Renal cortical epithelial cell (primary cell): ENCODE data around the gene GPD1. TPM values are rescaled to one million over a fixed set of nuclear protein-coding genes. Genes with fewer than 3 reads are reported as not detected.
"Not testable (repeated sequence)": the region's sequence is repeated elsewhere in the genome, so short reads cannot be mapped to it uniquely, and the experiment has no call there.

Source experiments
- DNase-seq: peaks from one replicate; pipeline ENCODE4 v3.0.0-alpha.2; 2011; ENCODE audit warnings: low read depth
- total RNA-seq: library from RNA; depleted of rRNA; stranded (reverse); fragments of >200 nt; gene quantifications from 2 replicates; pipeline ENCODE4 v1.2.3, GENCODE V29; 2014

Gene GPD1
- total RNA-seq, 1 donor from 2014 or later: 0.70 TPM

DNA sequence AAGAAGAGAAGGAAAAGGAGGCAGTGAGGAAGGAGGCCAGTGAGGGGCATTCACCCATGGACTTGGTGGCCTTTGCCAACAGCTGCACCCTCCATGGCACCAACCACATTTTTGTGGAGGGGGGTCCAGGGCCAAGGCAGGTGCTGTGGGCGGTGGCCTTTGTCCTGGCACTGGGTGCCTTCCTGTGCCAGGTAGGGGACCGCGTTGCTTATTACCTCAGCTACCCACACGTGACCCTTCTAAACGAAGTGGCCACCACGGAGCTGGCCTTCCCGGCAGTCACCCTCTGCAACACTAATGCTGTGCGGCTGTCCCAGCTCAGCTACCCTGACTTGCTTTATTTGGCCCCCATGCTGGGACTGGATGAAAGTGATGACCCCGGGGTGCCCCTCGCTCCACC lies 30.1 kb upstream of the GPD1 start:
- DNase-seq: no peak

DNA sequence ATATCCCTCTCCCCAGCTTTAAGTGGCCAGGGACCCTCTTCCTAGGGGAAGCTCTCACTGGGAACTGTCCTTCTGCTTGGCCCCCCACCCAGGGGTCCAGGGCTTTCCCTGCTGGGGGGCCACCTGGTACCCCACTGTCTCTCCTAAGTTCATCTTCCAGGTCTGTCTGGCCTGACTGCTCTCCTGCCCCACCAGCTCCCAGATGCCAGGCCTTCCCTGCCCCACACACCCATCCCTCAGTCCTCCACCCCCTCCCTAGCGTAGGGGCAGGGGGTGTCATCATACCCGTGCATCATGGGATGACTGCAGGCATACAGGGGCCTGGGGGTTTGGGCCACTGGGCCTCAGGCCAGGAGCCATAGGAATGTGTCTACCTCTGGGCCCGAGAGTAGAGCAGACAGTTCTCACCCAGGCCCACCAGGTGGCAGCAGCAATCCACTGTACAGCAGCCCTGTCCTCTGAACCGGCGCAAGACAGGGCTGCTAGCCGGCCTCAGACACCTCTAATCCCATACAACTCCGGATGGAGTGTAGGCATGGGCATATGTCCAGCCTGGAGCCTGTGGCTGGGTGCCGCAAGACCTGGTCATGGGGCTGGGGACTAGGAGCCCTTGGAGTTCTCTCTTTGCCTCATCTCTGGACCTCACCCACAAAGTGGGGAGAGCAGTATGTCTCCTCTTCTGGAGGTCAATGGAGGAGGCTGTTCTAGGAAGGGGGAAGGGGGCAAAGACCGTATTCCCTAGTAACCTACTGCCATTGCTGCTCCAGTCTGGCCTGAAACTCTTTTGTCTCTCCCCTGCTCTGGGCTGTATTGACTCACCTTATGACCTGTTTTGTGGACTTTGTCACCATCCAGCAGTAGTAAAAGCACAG lies 28.6 kb upstream of the GPD1 start:
- DNase-seq: peak; percentile 60

DNA sequence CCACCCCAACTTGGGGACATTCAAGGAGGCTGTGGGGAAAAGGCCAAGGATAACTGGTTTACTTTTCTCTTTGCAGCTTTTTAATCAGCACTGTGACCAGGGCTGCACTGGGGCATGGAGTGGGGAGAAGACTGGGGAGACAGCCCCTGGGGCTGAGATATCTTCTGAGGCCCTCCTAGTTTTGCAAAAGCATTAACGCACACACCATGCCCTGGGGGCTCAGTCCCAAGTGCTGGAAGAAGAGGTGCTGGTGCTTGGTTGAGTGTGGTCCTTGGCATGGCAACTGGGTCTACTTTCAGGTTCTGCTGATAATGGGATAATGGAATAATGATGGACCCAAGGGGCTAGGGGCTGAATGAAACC lies 28.0 kb upstream of the GPD1 start:
- no peak for DNase-seq

DNA sequence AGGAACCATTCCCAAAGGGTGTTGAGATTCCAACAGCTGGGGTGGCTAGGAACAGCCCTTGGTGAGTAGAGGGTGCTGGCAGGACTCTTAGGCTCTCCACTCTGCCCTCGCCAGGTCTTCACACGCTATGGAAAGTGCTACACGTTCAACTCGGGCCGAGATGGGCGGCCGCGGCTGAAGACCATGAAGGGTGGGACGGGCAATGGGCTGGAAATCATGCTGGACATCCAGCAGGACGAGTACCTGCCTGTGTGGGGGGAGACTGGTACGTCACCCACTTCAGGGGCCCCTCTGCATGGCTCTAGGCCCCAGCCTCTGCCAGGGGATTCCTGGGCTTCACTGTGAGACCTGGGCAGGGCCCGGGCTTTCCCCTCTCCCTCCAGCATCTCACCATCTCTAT lies 26.7 kb upstream of the GPD1 start:
- no peak for DNase-seq

DNA sequence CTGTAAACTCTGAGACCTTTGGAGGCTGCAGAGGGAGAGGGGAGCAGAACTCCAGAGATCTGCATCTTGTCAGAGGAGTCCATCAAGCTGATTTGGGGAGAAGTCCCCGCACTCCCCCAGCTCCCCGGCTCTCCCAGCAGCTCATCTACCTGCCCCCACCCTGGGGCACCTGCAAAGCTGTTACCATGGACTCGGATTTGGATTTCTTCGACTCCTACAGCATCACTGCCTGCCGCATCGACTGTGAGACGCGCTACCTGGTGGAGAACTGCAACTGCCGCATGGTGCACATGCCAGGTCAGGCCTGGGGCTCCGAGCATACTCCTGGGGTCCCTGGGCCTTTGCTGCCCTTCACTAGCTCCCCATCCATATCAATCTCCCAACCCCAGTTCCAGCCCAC lies 25.5 kb upstream of the GPD1 start:
- no peak for DNase-seq

DNA sequence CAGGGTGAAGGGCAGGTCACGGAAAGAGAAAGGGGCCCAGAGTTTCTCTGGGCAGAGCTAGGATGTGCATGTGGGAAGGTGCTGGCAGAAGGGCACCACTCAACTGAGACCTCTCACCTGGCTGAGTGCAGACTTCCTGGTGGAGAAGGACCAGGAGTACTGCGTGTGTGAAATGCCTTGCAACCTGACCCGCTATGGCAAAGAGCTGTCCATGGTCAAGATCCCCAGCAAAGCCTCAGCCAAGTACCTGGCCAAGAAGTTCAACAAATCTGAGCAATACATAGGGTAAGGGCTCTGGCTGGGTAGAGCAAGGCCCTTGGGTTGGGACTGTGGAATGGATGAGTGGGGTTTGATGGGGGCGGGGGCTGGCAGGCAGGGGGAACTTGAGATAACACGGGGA lies 24.0 kb upstream of the GPD1 start:
- no peak for DNase-seq

DNA sequence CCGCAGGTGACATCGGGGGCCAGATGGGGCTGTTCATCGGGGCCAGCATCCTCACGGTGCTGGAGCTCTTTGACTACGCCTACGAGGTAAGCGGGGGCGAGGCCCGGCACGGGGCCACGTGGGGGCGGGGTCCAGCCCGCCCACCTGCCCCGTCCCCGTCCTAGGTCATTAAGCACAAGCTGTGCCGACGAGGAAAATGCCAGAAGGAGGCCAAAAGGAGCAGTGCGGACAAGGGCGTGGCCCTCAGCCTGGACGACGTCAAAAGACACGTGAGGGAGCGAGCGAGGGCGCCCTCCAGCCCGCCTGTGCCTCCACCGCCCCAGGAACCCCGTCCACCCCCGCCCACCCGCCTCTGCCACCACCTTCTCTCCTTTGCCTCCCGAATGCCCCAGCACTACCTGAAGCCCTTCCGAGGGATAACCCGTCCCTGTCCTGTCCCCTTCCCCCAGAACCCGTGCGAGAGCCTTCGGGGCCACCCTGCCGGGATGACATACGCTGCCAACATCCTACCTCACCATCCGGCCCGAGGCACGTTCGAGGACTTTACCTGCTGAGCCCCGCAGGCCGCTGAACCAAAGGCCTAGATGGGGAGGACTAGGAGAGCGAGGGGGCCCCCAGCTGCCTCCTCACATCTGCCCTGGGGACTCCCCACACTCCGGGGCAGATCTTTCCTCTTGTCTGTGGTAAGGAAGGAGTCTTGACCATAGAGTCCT lies 22.6 kb upstream of the GPD1 start:
- no peak for DNase-seq

DNA sequence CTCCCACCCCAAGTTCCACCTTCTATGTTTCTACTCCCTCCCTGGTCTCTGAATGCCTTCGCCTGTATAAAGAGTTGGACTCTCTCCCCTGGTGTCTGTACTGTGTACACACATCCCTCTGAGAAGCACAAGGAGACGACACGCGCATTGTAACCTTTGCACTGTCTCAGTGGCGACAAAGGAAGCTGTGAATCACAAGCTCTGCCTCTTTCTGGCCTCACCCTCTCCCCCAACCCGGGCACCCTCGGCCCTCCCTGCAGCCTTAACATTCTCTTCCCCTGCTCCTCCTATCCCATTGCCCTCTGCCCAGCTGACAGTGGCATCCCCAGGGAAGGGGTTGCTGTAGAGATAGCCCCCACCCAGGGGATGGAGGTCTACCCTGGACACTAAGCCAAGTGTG lies 21.2 kb upstream of the GPD1 start:
- DNase-seq: peak; percentile 43

DNA sequence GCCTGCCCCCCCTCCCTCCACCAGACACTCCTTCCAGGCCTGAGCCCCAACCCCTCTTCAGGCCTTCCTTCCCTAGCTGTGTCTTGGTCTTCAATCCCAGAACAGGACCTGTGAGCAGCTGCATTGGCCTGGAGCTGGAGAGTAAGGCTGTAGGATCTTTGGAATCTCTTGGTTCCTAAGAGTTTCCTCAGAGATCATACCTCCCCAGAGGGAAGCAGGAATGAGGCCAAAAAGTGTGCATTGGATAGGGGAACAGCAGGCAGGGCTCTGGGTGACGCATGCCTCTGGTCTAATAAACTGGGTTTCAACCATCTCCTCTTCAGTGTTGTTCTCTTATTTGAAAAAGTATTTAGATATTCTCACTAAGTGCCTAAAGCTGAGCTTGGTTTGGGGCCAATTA lies 20.5 kb upstream of the GPD1 start:
- DNase-seq: no peak

DNA sequence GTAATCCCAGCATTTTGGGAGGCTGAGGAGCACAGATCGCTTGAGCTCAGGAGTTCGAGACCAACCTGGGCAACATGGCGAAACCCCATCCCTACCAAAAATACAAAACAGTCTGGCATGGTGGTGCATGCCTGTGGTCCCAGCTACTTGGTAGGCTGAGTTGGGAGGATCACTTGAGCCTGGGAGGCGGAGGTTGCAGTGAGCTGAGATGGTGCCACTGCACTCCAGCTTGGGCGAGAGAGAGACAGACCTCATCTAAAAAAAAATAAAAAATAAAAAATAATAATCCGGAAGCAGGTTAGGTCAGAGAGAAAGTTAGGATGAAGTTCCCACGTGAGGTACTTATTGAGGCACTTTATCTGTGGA lies 19.4 kb upstream of the GPD1 start:
- DNase-seq: not testable (repeated sequence)

DNA sequence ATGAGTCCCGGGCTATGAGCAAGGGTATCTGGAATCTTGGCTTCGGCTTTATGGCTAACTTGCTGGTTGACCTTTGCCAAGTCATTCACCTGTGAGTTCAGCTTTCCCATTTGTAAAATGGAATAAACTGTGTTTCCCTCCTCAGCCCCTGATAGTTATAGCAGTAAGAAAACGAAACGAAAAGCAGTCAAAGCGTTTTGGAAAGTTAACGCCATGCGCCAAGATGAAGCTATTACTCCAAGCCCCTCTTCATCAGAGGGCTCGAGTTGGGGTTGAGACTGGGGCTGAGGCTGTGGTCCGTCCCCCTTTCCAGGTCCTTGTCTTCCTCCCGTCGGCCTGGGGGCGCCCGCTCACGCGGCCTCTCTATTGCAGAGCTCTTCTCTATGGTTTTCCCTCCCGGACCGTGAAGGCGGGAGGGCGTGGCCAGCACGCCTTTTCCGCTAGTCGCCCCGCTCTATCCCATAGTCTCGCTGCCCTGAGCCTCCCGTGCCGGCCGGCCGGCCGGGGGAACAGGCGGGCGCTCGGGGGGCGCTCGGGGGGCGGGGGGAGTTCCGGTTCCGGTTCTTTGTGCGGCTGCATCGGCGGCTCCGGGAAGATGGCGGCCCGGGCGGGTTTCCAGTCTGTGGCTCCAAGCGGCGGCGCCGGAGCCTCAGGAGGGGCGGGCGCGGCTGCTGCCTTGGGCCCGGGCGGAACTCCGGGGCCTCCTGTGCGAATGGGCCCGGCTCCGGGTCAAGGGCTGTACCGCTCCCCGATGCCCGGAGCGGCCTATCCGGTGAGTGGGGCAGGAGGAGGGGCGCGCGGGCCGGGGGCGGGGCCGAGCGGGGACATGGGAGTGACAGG lies 18.8 kb upstream of the GPD1 start, which contains the start of gene SMARCD1:
SMARCD1 (plus strand) TSS at position 568 of the 840 bp plus-strand sequence; CDS start at position 596, 28 bp downstream.
- peak; percentile 77 for DNase-seq

DNA sequence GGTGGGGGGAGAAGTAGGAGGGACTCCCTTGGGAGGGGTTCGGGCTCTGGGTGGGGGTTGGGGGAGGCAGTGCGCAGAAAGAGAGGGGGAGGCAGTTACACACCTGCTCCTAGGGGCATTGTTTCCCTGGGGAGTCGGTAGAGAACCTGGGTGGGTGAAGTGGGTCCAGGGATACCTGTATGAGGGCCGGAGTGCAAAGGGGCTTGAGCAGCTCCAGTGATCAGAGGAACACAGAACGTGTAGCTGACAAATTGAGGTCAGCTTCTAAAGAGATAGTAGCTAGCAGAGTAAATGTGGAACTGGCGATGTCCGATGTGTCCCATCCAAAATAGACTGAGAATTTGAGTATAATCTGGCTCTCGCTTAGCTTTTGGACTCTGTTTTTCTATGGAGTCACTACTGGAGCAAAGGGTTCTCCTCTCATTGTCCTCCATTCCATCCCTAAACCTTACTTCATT lies 18.2 kb upstream of the GPD1 start:
- no peak for DNase-seq

DNA sequence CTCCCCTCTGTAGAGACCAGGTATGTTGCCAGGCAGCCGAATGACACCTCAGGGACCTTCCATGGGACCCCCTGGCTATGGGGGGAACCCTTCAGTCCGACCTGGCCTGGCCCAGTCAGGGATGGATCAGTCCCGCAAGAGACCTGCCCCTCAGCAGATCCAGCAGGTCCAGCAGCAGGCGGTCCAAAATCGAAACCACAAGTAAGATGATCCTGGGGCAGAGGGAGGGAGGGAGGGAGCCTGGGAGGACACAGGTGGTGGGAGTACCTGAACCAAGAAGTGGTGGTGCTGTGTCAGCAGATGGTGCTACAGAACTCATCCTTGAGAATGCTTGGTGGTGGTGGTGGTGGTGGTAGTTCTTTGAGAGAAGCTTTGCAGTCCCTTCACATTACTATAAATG lies 17.7 kb upstream of the GPD1 start:
- DNase-seq: no peak

DNA sequence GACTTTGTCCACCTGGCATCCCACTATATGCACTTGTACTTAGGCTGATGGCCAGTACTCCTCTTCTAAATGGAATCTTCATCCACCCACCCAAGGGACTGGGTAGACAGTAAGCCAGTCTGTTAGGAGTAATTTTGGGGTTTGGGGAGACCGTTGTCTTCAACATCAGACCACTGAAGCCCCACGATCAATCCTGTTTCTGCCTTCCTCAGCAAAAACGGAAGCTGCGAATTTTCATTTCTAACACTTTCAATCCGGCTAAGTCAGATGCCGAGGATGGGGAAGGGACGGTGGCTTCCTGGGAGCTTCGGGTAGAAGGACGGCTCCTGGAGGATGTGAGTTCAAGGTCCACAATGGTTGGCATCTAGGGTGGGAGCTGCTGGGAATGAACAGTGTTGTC lies 16.7 kb upstream of the GPD1 start:
- no peak for DNase-seq

DNA sequence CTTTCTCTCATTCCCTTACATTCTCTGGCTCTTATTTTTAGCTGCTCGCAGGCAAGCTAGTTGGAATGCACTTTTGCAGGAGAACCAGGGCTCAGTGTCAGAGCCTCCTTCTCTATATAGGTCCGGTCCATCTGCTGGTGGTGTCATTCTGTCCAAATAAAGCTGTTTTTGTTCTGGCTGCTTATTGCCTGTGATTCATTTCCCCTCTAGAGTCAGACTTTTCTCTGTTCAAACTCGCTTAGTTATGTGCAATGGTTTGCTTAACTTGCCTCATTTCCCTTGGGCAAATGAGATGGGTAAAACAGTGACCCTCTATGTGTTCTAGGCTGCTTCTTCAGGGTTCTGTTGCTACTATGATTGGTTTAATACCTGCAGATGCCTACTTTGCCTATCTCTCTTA lies 15.8 kb upstream of the GPD1 start:
- DNase-seq: no peak

DNA sequence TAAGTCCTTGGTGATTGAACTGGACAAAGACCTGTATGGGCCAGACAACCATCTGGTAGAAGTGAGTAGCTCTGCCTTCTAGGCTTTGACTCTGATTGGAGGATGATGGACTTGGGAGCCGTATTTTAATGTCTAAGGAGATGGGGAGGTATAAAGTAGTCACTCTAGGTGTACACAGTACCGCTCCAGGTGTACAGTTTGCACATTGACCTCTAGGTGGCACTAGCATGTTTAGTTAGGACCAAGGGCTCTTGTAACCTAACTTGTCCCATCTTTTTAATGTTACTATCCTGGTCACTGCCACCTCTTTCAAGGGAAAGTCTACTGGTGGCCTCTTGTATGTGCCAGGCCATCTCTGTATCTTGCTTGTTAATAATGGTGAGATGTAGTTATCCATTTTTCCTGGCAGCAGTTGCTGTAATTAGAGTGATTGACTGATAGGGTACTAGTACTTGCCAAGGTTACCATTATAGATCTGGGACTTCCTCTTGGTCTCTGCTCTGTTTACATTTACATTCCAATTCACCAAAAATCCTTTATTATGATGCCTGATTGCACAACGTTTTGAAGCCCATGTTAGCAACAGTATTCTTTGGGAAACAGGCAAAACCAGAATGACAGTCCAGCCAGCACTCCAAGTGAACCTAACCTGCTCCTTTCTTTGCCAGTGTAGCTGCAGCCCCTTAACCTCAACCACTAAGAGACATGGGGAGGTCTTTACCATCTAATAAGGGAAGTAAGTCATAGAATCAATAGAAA lies 15.1 kb upstream of the GPD1 start:
- peak; percentile 68 for DNase-seq

DNA sequence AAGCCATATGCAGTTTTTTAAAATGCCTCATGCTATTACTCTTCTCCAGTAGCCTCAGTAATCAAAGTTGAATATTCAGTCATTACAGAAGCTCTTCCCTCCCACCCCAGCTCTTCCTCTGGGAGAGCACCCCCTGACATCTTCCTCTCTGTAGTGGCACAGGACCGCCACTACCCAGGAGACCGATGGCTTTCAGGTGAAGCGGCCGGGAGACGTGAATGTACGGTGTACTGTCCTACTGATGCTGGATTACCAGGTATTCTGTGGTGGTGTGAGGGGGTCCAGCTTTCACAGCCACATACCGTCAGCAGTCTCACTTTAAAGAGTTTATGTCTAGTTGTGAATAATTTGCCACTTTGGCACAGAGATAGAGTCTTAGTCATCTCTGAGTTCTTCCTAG lies 14.1 kb upstream of the GPD1 start:
- DNase-seq: no peak

DNA sequence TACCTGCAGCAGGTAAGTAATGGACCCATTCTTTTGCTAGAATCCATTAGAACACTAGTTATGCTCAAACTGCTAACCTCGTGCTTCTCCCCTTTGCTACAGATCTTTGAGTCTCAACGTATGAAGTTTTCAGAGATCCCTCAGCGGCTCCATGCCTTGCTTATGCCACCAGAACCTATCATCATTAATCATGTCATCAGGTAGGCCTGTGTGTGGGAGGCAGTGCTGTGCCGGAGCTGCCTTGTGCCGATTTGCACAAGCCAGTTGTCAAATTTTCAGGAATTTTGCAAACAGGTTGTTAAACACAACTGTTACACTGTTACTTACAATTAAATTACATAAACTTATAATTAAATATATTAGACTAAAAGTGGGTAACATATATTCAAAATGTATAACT lies 13.4 kb upstream of the GPD1 start:
- DNase-seq: no peak

DNA sequence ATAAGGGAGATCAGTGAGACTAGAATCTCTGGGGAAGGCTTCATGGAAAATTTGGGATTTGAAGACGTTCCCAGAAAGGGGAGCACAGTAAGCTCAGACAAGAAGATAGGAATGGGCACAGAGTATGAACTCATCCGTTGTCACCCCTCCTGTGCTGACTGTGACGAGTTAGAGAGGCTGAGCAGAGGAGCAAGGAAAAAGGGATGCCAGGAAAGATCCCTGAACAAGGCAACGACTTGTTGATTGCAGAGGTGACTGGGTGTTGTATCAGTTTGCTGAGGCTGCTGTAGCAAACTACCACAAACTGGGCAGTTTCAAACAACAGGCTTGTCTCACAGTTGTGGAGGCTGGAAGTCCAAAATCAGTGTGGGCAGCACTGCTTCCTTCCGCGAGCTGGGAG lies 5.9 kb upstream of the GPD1 start:
- no peak for DNase-seq

DNA sequence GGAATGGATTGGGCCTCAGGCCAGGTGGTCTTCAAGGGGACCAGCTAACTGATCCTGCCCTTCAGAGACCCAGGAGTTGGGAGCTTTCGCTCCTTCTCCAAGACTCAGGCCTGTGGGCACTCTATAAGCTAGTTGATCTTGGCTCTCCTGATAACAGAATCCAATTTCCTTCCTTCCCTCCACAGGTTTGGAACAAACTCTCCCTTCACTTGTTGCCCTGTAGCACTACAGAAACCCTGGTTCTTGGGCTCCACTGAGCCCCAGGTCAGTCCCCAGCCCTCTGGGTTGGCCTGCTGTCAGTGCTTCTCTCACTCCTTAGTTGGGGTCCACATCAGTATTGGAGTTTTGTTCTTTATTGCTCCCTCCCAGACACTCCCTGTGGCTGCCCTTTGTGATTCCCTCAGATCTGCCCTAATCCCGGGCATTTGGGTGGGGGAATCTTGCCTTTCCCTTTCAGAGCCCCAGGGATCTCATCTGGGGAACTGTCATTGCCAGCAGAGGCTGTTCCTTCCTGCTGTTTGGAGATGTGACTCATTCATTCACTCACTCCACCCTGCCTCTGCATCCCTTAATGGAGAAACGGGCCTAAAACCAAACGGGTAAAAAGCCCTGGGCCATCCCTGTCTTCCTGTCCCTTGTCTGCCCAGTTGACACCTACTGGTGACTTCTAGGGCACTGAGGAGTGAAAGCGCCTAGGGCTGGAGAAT lies 4.4 kb upstream of the GPD1 start:
- no peak for DNase-seq

DNA sequence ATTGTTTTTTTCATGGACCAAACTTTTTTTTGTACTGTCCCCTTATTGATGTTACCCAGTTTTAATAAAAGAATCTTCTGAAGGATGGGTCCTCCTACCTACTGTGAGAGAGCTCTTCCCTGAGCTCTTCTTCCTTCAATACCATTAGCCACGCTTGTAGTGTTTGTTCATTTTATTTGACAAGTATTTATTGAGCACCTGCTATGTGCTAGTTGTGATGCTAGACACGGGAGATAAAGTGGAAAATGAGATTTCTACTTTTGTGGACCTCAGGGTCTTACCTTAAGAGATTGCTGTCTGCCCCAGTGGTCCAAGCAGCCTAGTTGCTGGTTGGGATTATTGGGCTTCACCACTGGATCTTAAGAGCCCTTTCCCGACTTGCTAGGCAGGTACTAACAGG lies 3.2 kb upstream of the GPD1 start:
- DNase-seq: no peak
